ENCODE measurements around the gene LOC128125822.
A peak's percentile ranks its signal among the peaks of the same experiment; 100 is the strongest.

LOC128125822 gene

GRCh38 chr6:63554782-63555181, 17.5 kb upstream of the LOC128125822 start:
- no peak for DNase-seq (ENCODE audit: low read depth in 1 of 2, low spot score in 1 of 2)

GRCh38 chr6:63556369-63556768, 15.9 kb upstream of the LOC128125822 start:
- DNase-seq (ENCODE audit: low read depth in 1 of 2, low spot score in 1 of 2): no peak

DNA sequence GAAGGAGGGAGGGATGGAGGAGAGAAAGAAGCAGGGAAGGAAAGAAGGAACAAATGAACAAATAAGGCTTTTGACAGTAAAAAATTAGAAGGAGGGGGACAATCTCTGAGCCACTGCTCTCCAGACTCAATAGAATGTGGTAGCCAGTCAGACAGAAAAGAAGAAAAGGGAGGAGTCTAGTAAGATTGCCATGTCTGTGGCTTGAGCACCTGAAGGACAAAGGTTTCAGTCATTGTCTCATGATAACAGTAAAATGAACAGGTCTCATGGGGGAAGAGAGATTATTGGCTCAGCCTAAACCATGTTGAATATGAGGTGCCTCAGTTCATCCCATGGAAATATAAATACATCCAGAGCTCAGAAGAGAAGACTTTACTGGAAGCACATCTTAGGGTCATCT, 14.0 kb upstream of the LOC128125822 start:
- DNase-seq (ENCODE audit: low read depth in 1 of 2, low spot score in 1 of 2): no peak

- no peak for DNase-seq (ENCODE audit: low read depth in 1 of 2, low spot score in 1 of 2)
Observed at GRCh38 chr6:63560801-63561287, 11.4 kb upstream of the LOC128125822 start.

- no peak for DNase-seq (ENCODE audit: low read depth in 1 of 2, low spot score in 1 of 2)
Observed at GRCh38 chr6:63561288-63561687, 11.0 kb upstream of the LOC128125822 start.

DNA sequence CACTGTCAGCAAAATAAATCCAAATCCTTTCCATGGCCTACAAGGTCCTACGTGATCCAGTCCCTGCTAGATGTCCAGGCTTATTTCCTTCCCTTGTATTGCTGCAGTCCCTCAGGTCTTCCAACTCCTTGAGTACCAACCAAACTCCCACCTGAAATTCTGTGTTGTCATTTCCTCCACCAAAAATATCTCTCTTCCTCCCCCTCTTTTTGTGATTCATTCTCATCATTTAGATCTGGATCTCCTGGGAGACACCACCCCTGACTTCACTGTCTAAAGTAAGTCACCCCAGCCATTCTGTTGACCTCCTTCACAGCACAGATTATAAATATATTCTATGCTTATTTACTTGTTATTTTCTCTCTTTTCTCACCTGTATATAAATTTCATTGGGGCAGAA, 9.0 kb upstream of the LOC128125822 start:
- no peak for DNase-seq (ENCODE audit: low read depth in 1 of 2, low spot score in 1 of 2)

- no peak for DNase-seq (ENCODE audit: low read depth in 1 of 2, low spot score in 1 of 2)
Observed at GRCh38 chr6:63565058-63565726, 7.1 kb upstream of the LOC128125822 start.

DNA sequence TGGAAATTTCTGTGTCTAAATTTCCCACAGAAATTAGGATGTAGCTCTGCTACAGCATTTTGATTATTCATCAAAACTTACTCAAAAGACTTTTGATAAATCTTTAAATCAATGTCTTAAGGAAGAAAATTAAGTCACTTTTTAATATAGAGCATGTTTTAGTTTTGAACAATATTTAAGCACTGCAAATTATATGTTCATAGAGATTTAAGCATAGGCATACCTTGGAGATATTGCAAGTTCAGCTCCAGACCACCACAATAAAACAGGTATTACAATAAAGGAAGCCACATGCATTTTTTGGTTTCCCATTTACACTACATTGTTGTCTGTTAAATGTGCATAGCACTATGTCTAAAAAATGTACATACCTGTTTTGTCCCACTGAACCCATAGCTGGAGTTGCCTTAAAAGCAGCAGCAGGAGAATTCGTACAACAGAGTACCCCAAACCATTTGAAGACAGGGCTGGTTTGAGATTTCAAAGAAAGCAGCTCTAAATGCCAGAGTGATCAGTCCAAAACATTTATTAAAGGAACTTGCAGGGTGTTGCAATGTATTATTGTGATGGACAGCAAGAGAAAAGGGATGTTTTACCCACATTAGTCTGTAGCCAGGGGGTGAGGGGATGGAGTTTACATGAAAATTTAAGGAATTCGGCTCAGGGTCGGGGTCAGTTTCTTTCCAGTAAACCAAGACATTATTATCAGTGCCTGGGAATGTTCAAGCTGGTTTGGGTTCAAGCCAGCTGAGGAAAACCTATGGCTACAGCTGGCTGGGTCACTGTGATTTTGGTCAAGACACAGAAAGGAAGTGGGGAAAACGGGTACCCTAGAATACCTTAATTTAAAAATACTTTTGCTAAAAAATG, 6.3 kb upstream of the LOC128125822 start:
- DNase-seq (ENCODE audit: low read depth in 1 of 2, low spot score in 1 of 2): no peak

- DNase-seq (ENCODE audit: low read depth in 1 of 2, low spot score in 1 of 2): no peak
Observed at GRCh38 chr6:63567966-63568365, 4.3 kb upstream of the LOC128125822 start.

DNA sequence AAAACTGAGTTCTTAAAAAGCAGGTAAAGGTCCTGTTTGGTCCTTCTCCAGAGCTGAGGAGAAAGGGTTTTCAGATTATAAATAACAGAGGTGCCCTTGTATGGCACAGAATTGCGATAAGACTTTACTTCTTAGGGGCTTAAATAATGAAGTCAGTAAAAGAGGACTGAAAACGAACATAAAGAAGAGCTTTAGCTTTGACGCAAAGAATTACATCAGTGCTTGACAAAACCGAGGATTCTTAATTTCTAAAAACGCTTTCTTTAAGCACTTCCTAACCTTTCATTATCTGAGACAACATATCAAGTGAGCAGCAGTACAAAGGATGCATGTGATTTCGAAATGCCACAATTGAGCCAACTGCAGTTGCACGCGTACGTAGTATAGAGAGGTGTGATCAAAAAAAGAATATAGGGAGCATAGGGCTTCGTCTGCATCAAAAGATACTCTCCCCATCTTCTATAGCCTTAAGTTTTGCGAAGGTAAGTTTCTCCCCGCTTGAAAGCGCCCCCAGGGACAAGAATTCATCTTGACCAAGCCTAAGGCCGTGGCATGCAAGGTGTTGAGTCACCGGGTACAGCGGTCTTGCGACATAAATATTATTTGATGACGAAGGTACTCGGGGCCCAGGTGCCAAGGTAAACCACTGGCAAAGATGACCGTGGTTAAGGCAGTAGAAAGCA, 778 bp upstream of the LOC128125822 start:
- peak in 1 of 2 donors; percentile 22 for DNase-seq (ENCODE audit: low read depth in 1 of 2, low spot score in 1 of 2)

DNA sequence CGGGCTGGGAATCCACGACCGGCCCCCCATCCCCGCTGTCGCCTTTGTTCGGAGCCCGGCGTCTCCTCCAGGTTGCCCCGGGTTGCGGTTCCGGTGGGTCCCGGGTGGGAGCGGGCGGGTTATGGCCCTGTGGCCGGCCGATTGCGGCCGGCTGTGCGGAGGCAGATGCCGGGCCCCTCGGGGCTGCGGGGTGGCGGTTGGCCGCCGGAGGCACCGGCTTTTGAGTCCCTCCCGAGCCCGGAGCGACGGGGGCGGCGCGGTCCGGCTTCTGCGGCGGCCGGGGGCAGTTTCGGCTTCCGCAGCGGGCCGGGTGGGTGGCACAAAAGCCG, 431 bp downstream of the LOC128125822 start:
- DNase-seq (ENCODE audit: low read depth in 1 of 2, low spot score in 1 of 2): no peak

DNA sequence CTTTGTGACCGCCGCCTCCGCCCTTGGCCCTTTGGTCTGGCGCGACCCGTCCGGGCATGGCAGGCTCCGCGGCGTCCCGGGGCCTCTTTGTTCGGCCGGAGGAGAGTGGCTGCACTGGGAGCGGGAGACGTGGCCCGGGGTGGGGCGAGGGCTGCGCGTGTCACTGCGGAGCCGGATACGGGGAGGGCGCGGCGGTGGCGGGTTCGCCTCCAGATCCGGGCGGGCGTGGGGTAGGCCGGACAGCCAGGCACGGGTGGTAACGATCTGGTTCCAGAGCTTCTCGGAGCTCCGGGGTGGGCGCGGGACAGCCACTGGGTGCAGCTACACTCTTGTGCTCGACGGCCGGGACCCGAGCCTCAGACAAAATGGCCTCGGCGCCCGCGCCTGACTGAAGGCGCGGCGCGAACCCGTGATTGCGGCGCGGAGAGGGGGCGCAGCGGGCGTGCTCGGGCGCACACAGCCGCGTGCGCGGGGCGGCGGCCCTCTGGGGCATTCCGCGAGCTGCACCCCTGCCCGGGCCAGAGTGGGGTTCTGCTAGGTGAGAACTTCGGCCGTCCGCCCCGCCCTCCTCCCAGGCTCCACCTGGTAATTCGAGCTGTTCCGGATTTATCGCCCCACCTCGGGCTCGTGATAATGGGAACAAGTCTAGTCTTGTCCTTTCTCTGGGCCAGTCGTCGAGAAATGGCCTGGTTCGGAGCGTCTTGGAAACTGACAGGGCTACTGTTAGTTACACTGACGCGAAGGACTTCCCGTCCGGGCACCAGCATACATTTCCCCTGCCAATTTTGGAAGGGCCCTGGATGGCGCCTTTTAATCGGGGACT, 1.0 kb downstream of the LOC128125822 start:
- DNase-seq (ENCODE audit: low read depth in 1 of 2, low spot score in 1 of 2): peak; percentile 46 to 50

- no peak for DNase-seq (ENCODE audit: low read depth in 1 of 2, low spot score in 1 of 2)
Observed at GRCh38 chr6:63573899-63574553, 1.7 kb downstream of the LOC128125822 start.

- DNase-seq (ENCODE audit: low read depth in 1 of 2, low spot score in 1 of 2): no peak
Observed at GRCh38 chr6:63574554-63574900, 2.2 kb downstream of the LOC128125822 start.

- DNase-seq (ENCODE audit: low read depth in 1 of 2, low spot score in 1 of 2): no peak
Observed at GRCh38 chr6:63576147-63576772, 4.0 kb downstream of the LOC128125822 start.

GRCh38 chr6:63576985-63577712, 4.9 kb downstream of the LOC128125822 start:
- no peak for DNase-seq (ENCODE audit: low read depth in 1 of 2, low spot score in 1 of 2)

DNA sequence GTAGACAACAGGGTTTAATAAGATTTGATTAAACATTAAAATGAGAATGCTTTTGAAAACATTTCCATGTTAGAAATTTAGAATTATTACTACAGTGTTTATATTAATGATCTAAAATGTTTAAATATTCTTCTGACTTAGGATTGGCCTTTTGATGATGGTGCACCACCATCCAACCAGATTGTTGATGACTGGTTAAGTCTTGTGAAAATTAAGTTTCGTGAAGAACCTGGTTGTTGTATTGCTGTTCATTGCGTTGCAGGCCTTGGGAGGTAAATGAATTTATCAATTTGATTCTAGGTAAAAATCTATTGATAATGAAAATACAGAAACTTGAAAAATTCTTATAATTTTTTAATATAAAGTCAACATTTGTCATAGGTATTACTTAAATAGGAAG, 6.5 kb downstream of the LOC128125822 start:
- DNase-seq (ENCODE audit: low read depth in 1 of 2, low spot score in 1 of 2): no peak

DNA sequence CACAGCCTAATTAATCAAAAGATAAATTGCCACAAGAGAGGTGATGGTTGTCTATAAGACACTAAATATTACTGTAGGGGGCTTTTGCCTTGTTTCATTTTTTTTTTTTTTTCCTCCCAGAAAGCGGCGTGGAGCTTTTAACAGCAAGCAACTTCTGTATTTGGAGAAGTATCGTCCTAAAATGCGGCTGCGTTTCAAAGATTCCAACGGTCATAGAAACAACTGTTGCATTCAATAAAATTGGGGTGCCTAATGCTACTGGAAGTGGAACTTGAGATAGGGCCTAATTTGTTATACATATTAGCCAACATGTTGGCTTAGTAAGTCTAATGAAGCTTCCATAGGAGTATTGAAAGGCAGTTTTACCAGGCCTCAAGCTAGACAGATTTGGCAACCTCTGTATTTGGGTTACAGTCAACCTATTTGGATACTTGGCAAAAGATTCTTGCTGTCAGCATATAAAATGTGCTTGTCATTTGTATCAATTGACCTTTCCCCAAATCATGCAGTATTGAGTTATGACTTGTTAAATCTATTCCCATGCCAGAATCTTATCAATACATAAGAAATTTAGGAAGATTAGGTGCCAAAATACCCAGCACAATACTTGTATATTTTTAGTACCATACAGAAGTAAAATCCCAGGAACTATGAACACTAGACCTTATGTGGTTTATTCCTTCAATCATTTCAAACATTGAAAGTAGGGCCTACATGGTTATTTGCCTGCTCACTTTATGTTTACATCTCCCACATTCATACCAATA, 7.8 kb downstream of the LOC128125822 start:
- no peak for DNase-seq (ENCODE audit: low read depth in 1 of 2, low spot score in 1 of 2)

DNA sequence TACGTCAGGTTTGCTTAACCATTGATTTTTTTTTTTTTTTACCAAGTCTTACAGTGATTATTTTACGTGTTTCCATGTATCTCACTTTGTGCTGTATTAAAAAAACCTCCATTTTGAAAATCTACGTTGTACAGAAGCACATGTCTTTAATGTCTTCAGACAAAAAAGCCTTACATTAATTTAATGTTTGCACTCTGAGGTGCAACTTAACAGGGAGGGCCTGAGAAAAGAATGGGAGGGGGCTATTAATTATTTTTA, 8.4 kb downstream of the LOC128125822 start:
- no peak for DNase-seq (ENCODE audit: low read depth in 1 of 2, low spot score in 1 of 2)
